Superior temporal gyrus (tissue), 1 donor: ENCODE data around the gene INAFM2.

Experiments
- DNase-seq: peaks from one replicate; pipeline ENCODE4 v3.0.0-alpha.2; 2016; ENCODE audit errors: extremely low spot score

Gene INAFM2

DNA sequence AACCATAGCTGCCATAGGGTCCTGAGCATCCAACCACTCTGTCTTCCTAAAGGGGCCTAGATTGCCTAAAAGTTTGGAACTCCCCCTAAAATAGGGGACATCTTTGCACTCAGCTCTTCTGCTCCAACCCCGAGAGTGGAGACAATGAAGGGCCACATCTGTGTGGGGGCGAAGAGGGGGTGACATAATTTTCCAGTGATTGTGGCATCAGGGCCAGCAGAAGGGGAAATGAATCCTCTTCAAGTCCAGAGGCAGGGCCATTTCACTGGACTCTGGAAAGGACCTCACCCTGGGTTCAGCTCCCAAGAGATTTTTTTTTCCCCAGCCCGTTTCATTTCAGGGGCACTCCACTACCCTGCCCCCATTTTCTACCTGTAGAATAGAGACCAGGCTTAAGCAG lies 36.0 kb upstream of the INAFM2 start:
- no peak for DNase-seq

DNA sequence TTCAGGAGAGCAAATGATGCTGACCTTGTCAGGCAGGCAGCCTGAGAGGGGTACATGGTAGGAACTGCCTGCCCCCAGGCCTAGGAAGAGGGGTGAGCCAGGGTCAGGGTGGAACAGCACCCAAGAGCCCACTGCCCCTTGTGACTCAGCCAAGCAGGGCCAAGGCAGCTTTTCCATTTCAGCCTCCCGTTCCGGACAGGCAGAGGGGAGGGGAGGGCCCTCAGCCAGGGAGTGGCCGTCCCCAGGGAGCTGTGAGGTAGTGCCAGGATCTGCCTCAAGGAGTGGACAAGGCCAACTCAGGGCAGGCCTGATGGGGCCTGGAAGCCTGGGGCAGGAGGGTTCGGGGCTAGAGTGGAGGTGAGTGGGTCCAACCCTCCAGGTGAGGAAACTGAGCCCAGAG lies 35.5 kb upstream of the INAFM2 start:
- no peak for DNase-seq

GRCh38 chr15:40289140-40289775 lies 34.2 kb upstream of the INAFM2 start:
- no peak for DNase-seq

DNA sequence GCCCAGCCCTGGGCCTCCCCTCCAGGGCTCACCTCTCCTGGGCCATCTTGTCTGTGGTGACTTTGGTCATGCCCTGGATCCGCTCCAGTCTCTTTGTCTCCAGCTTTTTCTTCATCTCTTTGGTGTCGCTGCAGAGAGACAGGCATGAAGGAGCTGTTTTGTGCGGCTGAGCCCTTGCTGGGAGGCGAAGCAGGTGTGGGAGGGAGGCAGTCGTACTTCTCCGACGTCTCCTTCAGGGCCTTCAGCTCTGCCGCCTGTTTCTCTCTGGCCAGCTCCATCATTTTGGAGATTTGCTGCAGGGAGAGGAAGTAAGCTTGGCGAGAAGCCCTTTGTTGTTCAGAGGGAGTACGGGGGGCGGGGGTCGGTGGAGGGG lies 33.0 kb upstream of the INAFM2 start:
- DNase-seq = no peak

DNA sequence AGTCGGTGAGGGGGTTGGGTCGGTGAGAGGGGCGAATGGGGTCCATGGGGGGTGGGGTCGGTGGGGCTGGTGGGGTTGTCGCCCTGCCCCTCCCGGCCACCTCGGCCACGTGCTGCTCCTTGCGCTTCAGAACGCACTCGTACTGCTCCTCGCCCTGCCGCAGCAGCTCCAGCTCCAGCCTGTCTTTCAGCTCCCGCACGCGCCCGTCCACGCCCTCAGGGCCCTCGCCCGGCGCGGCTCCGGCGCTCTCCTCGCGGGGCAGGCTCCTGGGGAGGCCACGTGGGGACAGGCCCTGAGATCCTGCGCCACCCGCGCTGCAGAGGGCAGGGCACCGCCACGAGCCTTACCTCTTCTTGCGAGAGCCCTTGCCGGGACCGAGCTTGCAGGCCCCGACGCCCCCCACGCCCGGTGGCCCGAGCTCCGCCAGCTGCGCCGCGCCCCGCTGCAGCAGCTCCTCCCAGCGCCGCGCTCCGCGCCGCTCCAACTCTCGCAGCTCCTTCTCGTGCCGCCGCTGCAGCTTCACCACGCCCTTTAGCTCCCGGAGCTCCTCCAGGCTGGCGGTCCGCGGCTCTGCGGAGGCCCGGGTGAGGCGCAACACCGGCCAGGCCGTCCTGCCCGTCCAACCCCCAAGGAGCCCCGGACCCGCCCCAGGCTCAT lies 32.4 kb upstream of the INAFM2 start:
- DNase-seq = no peak

GRCh38 chr15:40292246-40292645 lies 31.2 kb upstream of the INAFM2 start:
- DNase-seq = no peak

- DNase-seq = no peak
Observed at GRCh38 chr15:40293006-40293405, 30.5 kb upstream of the INAFM2 start.

- no peak for DNase-seq
Observed at GRCh38 chr15:40293905-40294895, 29.3 kb upstream of the INAFM2 start.

- no peak for DNase-seq
Observed at GRCh38 chr15:40295297-40295696, 28.2 kb upstream of the INAFM2 start.

DNA sequence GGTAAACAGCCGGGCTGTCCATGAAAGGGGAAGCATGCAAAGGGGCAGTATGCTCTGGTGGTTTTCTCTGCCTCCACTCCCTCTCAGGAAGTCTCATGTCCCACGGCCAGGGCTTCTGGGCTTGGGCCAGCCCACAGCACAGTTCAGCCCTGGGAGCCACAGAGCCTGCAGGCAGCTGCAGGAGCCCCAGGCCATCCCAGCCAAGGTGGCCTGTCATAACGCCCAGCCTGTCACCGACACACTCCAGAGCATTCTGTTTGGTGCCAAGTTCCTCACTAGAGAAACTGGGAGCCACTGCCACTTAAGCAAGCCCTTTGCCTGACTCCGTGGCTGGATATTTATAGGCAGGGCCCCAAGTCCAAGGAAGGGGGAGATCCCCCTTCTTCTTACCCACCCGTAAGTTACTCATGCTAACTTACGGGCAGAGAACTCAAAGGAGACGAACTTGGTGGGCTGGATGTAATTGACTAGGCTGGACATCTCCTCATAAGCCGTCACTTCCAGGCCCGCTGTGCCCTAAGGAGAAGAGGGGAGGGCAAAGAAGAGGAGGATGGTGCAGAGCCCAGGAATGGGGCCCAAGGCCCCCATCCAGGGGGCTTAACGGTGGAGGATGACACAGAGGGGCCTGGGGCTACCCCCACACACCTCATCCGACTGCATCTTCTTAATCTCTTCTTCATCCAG lies 27.5 kb upstream of the INAFM2 start:
- no peak for DNase-seq

DNA sequence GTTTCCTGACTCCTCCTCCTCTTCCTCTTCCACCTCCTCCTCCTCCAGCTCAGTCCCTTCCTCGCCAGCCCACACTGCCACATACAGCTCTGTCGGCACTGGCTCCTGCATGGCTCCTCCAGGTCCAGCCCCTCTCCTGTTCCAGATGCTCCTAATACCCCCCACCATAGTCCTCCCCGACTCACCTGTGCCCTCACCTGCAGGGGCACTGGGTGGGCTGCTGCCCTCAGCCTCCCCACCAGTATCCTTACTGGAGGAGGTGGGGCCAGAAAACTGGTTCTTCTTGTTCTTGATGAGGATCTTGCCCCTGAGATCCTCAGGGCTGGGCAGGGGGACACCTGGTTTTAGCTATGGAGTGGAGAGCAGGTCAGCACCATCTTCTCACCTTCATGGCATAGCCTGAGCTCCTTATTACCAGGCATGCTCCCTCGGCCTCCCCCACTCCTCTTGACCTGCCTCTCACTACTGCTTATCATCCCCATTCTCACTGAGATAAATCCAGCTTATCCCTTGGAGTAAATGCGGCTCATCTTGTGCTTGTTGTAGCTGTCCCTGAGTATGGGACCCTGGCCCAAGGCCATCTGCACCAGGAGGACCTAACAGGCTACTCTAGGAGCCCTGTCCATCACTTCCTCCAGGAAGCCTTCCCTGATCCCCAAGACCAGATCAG lies 26.8 kb upstream of the INAFM2 start:
- DNase-seq = no peak

DNA sequence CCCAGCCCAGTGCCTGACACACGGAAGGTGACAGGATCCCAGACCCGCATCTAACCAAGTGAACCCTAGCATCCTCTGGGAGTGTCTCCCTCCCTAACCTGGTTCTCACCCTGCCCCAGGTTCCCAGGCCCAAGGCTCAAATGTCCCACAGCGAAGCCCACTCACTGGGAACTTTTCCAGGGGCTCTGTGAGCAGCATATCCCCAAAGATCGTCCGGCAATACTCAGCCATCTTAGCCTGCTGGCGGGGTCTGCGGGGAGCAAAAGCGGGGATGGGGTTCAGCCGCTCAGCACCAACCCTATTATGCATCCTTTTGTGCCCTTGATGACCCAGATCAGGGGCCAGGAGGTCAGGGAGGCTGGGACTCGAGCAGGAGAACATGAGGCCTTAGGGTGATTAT lies 26.1 kb upstream of the INAFM2 start:
- DNase-seq = no peak

DNA sequence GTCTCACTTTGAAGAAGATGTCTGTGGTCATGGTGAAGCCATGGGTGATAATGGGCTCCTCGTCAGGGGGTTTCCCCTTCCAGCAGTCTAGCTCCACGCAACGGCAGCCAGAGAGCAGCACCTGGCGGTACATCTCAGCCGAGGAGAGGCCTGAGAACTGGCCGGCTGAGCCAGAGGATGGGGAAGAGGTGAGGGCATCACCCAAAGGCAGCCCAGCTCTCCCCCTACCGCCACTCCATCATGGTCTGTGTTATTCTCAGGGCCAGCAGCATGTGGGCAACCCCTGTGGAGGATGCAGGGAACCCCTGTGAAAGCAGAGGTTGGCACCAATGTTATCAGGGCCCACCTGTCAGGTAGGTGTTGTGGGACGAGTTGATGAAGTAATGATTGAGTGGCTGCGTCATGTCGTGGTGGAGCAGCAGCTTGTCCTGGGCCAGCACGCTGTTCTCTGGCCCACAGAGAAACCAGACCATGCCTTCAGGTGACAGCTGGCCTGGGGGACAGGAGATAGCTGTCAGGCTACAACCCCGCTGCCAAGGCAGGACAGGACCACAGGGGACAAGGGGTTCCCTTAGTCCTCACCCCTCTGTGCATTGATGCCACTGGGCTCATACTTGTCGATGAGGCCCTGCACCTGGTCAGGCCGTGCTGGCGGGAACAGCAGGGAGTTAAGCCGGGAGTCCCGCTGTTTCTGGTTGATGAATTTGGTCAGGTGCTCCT lies 25.1 kb upstream of the INAFM2 start:
- no peak for DNase-seq

DNA sequence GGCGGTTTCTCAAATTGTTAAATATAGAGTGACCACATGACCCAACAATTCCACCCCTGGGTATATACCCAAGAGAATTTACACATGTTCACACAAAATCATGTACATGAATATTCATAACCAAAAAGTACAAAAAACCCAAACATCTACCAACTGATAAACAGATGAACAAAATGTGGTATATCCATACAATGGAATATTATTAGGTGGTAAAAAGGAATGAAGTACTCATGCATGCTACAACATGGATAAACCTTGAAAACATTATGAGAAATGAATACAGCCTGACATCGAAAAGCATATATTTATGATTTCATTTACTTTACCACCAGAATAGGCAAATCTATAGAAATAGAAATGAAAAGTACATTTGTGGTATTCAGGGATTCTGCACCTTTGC lies 23.1 kb upstream of the INAFM2 start:
- DNase-seq = no peak

- no peak for DNase-seq
Observed at GRCh38 chr15:40300771-40301170, 22.7 kb upstream of the INAFM2 start.

DNA sequence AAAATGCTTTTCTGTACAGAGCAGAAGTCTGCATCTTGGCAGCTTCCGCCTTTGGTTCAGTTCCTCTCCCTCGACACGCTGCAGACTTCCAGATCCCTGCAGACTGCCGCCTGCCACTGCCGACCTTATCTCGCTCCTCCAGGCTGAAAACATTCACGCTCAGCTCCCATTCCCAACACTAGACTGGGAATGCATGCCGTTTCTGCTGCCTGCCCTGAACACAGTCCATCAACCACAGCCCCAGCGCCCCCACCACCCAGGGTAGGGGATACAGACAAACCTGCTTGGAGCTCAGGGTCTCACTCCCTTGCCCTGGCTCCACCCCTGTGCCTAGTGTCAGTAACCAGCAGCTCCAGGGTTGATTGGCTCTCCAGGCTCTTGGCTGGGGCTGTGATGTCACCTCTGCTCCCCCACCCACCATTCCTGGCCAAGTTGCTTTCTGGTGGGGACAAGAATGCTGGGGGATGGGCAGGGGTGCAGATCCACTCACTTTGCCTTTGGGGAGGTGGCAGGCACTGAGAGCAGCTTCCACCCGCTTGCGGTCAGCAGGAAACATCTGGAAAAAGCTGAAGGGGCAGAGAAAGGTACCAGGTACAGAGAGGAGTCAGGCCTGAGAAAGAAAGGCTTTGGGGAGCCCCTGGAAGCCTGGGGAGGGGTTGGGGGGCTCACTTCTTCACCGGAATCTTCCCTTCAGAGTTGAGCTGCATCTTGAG lies 21.9 kb upstream of the INAFM2 start:
- no peak for DNase-seq

DNA sequence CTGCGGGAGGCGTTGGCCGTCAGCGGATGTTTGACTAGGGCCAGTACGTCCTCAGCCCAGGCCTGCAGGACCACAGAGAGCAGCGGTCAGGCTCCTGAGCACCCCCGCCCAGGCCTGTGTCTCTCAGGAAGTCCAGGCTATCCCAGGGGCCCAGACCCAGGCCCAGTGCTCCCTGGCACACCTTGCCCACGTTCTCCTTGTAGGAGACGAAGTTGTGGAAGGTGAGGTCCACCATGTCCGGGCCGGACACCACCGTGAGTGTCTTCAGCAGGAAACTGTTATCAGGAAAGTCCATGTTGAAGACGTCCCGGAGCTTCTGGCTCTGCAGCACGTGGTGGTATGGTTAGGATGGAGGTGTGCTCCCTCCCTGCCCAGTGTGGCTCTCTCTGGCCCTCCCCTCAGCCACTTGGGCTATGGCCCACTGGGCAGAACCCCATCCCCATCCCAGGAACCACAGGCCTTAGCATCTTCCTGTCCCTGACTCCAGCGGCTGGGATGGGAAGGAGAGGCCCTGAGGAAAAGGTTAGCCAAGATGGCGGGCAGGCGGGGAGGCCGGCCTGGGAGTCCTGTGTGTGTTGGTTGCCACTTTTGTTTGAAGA lies 21.1 kb upstream of the INAFM2 start:
- DNase-seq = no peak

DNA sequence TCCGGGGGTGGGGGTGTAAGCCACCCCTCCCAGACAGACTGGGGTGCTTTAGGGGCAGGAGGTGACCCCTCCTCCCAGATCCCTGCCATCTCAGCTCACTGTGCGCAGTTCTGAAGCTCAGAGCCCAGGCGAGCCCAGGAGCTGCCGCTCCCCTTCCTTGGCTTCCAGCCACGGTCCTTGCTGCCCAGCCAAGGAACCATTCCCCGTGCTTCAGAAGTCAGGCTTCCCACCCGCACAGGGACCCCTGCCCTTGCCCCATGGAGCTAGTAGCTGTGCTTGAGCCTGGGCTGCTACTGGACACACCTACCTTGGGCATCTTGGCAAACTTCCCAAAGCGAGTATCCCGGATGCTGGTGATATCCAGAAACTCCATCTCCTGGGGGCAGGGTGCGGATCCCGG lies 20.5 kb upstream of the INAFM2 start:
- DNase-seq = no peak

DNA sequence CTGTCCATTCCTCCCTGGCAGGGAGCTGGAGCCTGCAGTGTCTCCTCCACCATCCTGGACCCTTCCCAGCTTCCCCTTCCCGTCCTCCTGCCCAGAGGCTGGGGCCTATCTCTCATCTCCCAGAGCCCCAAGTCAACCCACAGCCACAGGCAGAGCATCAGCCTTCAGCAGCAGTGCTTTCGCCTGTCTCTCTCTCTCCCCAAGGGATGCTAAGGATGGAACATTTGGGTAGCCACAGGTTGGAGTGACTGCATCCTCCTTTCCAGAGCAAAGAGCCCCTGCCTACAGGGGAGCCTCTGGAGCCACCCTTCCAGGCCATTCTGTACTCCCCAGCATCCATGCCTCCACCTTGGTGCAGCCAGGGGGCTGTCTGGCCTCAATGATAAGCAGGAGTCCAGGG lies 19.9 kb upstream of the INAFM2 start:
- no peak for DNase-seq

GRCh38 chr15:40305281-40305680 lies 18.2 kb upstream of the INAFM2 start:
- no peak for DNase-seq
